OCI-LY3 (cell line): ENCODE measurements around the gene GRID2.

Experiments used
- H2AFZ ChIP-seq: fragments of 200-600, 300-600 bp; shearing (Covaris generic); 2 replicates; pipeline ENCODE4 v1.6.0; 2014; ENCODE audit warnings: antibody characterized with exemption, low read depth, low read length
- H3K27ac ChIP-seq: fragments of 200-600, 300-600 bp; sonication (generic); 2 replicates; pipeline ENCODE4 v1.5.1; 2014; ENCODE audit warnings: mild to moderate bottlenecking, low read length, moderate library complexity, mixed read lengths
- H3K27me3 ChIP-seq: fragments of 200-600, 300-600 bp; sonication (generic); 2 replicates; pipeline ENCODE4 v1.6.1; 2014; ENCODE audit warnings: low read depth, low read length, mixed read lengths
- H3K36me3 ChIP-seq: fragments of 200-600, 300-600 bp; sonication (generic); replicated peaks from 2 replicates; pipeline ENCODE3; 2014; ENCODE audit warnings: low read depth, low read length, mixed read lengths
- H3K4me1 ChIP-seq: fragments of 300-600, 200-600 bp; sonication (generic); 2 replicates; pipeline ENCODE4 v1.6.1; 2014; ENCODE audit warnings: low read length, mixed read lengths
- H3K4me2 ChIP-seq: fragments of 200-600, 300-600 bp; sonication (generic); 2 replicates; pipeline ENCODE4 v1.6.1; 2014; ENCODE audit warnings: low read length, mixed read lengths
- H3K4me3 ChIP-seq: fragments of 300-600, 200-600 bp; sonication (generic); 2 replicates; pipeline ENCODE4 v1.5.1; 2014; ENCODE audit warnings: antibody characterized with exemption, mild to moderate bottlenecking, low read length, moderate library complexity
- H3K79me2 ChIP-seq: fragments of 300-600, 200-600 bp; shearing (Covaris generic); 2 replicates; pipeline ENCODE4 v1.6.1; 2014; ENCODE audit warnings: mild to moderate bottlenecking, low read length, mixed read lengths
- H3K9ac ChIP-seq: fragments of 300-600, 200-600 bp; shearing (Covaris generic); 2 replicates; pipeline ENCODE4 v1.6.0; 2014; ENCODE audit warnings: mild to moderate bottlenecking, low read length, moderate library complexity
- H3K9me3 ChIP-seq: fragments of 200-600, 300-600 bp; shearing (Covaris generic); 2 replicates; pipeline ENCODE4 v1.6.1; 2014; ENCODE audit warnings: low read length, mixed read lengths; ENCODE audit not compliant: insufficient read depth
- H4K20me1 ChIP-seq: fragments of 200-600, 300-600 bp; sonication (generic); 2 replicates; pipeline ENCODE4 v1.6.1; 2016; ENCODE audit warnings: low read length, mixed read lengths; ENCODE audit not compliant: insufficient read depth
- EZH2phosphoT487 ChIP-seq: fragments of 200-600 bp; shearing (Covaris generic); IDR thresholded peaks from 2 replicates; pipeline ENCODE4 v1.6.1; 2018; ENCODE audit warnings: antibody characterized with exemption, mixed run types, low read depth
- TF ChIP-seq, protein P1 (sequence below): fragments of 200-600, 300-600 bp; sonication (generic); IDR thresholded peaks from 2 replicates; pipeline ENCODE4 v1.5.1; 2014; ENCODE audit warnings: antibody characterized with exemption, low read length, low read depth

The GRID2 gene

DNA sequence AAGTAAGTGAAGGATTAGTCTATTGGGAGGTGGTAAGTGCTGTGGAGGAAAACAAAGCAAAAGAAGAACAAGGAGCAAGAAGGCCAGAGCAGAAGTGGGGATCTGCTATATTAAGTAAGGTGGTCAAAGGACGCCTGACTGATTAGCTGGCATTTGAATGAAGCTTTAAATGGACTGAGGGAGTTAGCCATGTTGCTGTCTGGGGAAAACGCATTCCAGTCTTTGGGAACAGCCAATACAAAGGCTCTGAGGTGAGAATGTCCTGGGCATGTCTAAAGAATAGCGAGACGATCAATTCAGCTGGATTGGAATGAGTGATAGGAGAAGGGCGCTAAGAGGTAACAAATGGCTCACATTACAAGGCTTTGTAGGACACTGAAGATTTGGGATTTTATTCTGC, 1476.3 kb downstream of the GRID2 start:
- Histone ChIP-seq H3K4me2 (no peak overlapping the region), H3K9ac (no peak overlapping the region), H3K27ac (no peak overlapping the region), H3K4me1 (no peaks in the 10 kb centered on the region), H3K36me3 (no peaks in the 10 kb centered on the region), H3K79me2 (no peaks in the 10 kb centered on the region), H2AFZ (no peak overlapping the region), H3K4me3 (no peak overlapping the region), H3K9me3 (no peaks in the 10 kb centered on the region), H4K20me1 (no peaks in the 10 kb centered on the region), H3K27me3 (no peaks in the 10 kb centered on the region)
- TF ChIP-seq EZH2phosphoT487 = no peak
- TF ChIP-seq, protein P1, sequence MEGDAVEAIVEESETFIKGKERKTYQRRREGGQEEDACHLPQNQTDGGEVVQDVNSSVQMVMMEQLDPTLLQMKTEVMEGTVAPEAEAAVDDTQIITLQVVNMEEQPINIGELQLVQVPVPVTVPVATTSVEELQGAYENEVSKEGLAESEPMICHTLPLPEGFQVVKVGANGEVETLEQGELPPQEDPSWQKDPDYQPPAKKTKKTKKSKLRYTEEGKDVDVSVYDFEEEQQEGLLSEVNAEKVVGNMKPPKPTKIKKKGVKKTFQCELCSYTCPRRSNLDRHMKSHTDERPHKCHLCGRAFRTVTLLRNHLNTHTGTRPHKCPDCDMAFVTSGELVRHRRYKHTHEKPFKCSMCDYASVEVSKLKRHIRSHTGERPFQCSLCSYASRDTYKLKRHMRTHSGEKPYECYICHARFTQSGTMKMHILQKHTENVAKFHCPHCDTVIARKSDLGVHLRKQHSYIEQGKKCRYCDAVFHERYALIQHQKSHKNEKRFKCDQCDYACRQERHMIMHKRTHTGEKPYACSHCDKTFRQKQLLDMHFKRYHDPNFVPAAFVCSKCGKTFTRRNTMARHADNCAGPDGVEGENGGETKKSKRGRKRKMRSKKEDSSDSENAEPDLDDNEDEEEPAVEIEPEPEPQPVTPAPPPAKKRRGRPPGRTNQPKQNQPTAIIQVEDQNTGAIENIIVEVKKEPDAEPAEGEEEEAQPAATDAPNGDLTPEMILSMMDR = no peak

DNA sequence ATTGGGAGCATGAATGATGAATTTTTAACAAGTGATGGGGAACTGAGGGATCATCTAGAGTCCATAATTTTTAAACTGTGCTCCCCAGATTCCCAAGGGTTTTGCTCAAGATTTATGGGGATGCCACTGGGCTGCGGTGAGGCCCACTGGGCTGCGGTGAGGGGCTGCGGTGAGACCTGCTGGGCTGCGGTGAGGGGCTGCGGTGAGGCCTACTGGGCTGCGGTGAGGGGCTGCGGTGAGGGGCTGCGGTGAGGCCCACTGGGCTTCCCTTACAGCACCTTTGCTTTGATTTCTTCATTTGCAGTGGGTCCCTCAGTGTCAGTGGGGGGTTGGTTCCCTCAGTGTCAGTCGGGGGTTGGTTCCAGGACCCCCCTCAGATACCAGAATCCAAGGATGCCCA, 1477.4 kb downstream of the GRID2 start:
- no peak overlapping the region for H3K4me2 ChIP-seq
- H3K9me3 ChIP-seq = no peaks in the 10 kb centered on the region
- no peaks in the 10 kb centered on the region for H3K79me2 ChIP-seq

DNA sequence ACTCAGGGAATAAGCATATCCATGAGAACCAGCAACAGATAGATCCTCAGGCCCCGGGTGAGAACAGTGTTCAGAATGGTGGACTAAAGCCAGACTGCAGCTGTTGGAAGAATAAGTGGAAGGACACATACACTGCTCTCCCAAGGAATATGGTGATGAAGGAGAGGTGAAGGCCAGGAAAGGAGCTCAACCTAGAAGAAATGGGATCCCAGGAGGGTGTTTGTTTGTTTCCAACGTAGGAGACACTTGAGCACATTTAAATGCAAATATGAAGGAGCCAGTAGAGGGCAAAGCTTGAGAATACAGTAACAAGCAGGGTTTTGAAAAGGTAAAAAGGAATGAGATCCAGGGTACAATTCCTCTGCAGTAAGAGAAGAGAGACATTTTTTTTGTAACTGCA, 1482.4 kb downstream of the GRID2 start:
- no peak for TF ChIP-seq EZH2phosphoT487
- TF ChIP-seq, protein P1 = no peak
- no peak overlapping the region for H3K4me2 ChIP-seq
- H3K36me3 ChIP-seq = no peaks in the 10 kb centered on the region
- no peak overlapping the region for H3K9ac ChIP-seq
- no peaks in the 10 kb centered on the region for H3K9me3 ChIP-seq
- no peaks in the 10 kb centered on the region for H3K79me2 ChIP-seq
- H3K4me1 ChIP-seq = no peaks in the 10 kb centered on the region
- H3K27ac ChIP-seq = no peak overlapping the region
- no peaks in the 10 kb centered on the region for H4K20me1 ChIP-seq
- no peak overlapping the region for H3K4me3 ChIP-seq
- no peaks in the 10 kb centered on the region for H3K27me3 ChIP-seq
- H2AFZ ChIP-seq = 0 out of 2 replicates have a peak overlapping the region, but pooled peaks have one; percentile 42

More for the DNA sequence above, 1477.4 kb downstream of the GRID2 start:
- H3K27ac ChIP-seq = no peak overlapping the region
- no peaks in the 10 kb centered on the region for H4K20me1 ChIP-seq
- H2AFZ ChIP-seq = no peak overlapping the region
- H3K36me3 ChIP-seq = no peaks in the 10 kb centered on the region
- H3K9ac ChIP-seq = no peak overlapping the region
- TF ChIP-seq EZH2phosphoT487 = no peak
- TF ChIP-seq, protein P1 = no peak
- H3K4me3 ChIP-seq = no peak overlapping the region
- no peaks in the 10 kb centered on the region for H3K4me1 ChIP-seq
- no peaks in the 10 kb centered on the region for H3K27me3 ChIP-seq

DNA sequence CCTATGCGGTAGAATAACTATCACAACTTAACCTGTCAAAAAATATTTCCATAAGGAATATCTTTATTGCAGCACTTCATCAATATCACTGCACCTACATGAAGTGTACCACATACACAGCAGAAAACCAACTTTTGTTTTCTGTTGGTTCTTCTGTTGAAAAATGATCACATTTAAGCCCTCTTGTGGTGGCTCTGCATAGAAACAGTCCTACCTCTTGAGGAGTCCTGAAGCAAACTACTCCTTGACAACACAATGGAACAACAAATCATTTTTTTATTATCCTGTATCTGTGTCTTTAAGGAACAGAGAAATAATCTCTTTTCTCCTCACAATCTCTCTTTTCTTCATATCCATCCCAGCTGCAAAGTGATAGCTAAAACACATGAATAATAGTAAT, 1484.9 kb downstream of the GRID2 start:
- Histone ChIP-seq H3K9me3 (no peaks in the 10 kb centered on the region), H3K9ac (no peak overlapping the region), H3K4me3 (no peak overlapping the region), H3K27ac (no peak overlapping the region), H3K27me3 (no peaks in the 10 kb centered on the region), H3K4me2 (no peak overlapping the region), H3K36me3 (no peaks in the 10 kb centered on the region), H2AFZ (no peak overlapping the region), H3K79me2 (no peaks in the 10 kb centered on the region), H4K20me1 (no peaks in the 10 kb centered on the region), H3K4me1 (no peaks in the 10 kb centered on the region)
- TF ChIP-seq, protein P1 = peak; percentile 66
- TF ChIP-seq EZH2phosphoT487 = no peak
